ENCODE results near the gene ARHGAP22. TPM values are rescaled to one million over a fixed set of nuclear protein-coding genes. Genes with fewer than 3 reads are reported as not detected.

The ARHGAP22 gene
- total RNA-seq, 4 donors from 2014 or later = 3.2 to 24.0 (median 9.9) TPM

DNA sequence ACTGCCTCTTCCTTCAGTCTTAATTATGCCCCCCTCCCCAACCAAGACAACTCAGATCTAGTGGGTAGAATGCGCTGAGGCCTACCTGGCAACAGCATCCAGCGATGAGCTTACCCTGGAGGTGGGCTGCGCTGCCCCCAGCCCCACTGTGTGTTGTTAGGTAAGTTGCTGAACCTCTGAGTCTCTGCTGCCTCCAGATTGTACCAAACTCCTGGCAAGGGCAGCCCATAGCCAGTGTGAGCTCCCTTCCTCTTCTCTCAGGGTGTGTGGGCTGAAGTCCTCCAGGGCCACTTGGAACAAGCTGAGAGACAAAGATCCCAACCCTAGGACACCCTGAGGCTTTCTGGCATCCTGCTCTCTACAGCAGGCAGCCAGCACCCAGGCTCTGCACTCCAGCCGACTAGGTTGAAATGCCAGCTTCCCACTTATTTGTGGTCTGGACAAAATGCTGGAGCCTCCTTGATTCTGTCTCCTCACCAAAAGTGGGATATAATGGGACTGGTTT lies 135.3 kb downstream of the ARHGAP22 start:
- ATAC-seq (ENCODE audit: low FRiP score) (no peak), DNase-seq (ENCODE audit: low spot score) (no peak)
- TF ChIP-seq CTCF (IDR thresholded peaks at IDR 0.05) = no peak

DNA sequence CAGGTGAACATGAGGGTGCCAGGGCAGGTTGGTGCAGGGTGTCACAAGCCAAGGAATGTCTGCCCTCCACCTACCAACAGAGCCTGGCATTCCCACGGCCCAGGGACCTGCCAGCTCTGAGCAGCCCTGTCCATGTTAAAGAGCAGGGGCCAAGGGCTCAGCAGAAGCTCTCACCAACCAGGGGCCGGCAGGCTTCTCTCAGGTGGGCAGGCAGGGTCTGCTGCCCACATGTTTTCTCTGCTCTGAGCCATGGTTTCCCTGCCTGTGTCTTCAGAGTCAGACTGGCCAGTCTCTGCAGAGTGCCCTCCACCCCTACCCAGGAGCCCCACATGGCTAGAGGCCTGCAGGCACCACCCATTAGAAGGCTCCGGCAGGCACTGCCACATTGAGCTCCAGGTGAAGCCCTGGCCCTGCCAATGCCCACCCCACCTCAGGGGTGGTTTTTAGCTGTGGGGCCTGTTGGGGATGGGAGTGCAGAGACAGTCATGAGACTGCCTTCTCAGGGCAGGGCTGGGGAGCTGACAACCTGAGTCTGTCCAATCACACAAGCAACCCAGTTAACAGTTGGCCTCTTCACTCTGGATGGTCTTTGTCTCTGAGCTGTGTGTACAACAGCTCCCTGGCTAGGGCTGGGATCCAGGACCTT lies 135.9 kb downstream of the ARHGAP22 start:
- no peak for ATAC-seq (ENCODE audit: low FRiP score)

GRCh38 chr10:48468130-48468790 lies 136.6 kb downstream of the ARHGAP22 start:
- no peak for TF ChIP-seq CTCF (IDR thresholded peaks at IDR 0.05)
- ATAC-seq (ENCODE audit: low FRiP score) = no peak
- DNase-seq (ENCODE audit: low spot score) = no peak

More for the DNA sequence above, 135.9 kb downstream of the ARHGAP22 start:
- TF ChIP-seq CTCF (IDR thresholded peaks at IDR 0.05) = no peak
- no peak for DNase-seq (ENCODE audit: low spot score)

- TF ChIP-seq CTCF (IDR thresholded peaks at IDR 0.05) = no peak
- ATAC-seq (ENCODE audit: low FRiP score) = no peak
- no peak for DNase-seq (ENCODE audit: low spot score)
These were observed 137.2 kb downstream of the ARHGAP22 start for GRCh38 chr10:48467669-48468068.

DNA sequence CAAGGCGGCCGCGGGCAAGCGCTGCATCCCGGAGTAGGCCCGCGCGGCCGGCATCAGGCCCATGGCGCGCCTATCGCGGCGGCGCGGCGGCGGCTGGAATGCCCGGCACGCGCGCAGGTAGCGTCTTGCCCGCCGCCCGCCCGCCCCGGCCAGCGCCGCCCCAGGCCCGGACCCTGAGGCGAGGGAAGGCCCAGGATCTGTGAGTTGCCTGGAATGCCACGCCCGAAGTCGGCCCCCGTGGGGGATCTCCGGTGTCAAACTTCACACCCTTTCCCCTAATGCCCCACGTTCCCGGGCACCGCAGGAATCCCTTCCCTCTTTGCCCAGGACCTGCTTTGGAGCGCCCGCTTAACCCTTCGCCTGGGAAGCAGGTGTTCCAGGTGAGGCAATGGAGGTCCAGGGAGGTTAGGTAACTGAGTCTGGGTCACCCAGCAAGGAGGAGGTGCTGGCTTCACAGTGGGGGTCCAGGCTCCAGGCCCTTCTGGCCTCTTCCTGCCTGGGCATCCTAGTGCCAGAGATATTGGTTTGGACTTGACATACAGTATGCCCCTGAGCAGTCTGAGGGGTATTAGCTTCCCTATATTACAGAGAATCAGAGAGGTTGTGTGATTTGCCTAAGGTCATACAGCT lies 138.1 kb downstream of the ARHGAP22 start:
- ATAC-seq (ENCODE audit: low FRiP score) = no peak
- TF ChIP-seq CTCF (IDR thresholded peaks at IDR 0.05) = no peak
- DNase-seq (ENCODE audit: low spot score) = no peak

GRCh38 chr10:48465860-48466521 lies 138.9 kb downstream of the ARHGAP22 start:
- DNase-seq (ENCODE audit: low spot score) (no peak), ATAC-seq (ENCODE audit: low FRiP score) (no peak)
- no peak for TF ChIP-seq CTCF (IDR thresholded peaks at IDR 0.05)

All from omental fat pad (tissue), 4 donors.